ENCODE data around the gene SPAG5. TPM values are rescaled to one million over a fixed set of nuclear protein-coding genes. Genes with fewer than 3 reads are reported as not detected.
"Not testable (repeated sequence)": the region's sequence is repeated elsewhere in the genome, so short reads cannot be mapped to it uniquely, and the experiment has no call there.

The SPAG5 gene
- total RNA-seq, 3 donors from 2014 or later, result 7.2 to 30.3 (median 15.1) TPM

DNA sequence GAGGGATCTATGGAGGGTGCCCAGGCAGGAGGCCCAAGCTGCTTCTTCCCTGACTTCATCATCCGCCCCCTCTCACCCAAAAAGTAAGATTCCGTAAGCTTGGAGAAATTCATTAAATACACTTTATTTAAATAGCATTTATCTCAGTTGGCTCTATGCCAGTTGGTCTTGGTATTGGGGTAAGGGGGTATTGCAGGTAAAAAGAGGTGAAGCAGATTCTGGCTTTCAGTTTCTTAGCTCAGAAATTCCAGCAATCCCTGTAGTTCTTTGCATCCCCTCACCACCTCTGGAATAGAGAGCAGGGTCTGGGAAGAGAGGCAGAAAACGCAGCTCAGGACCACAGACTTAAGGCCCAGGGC, 21.4 kb downstream of the SPAG5 start:
- intact Hi-C loops (cut with DNase I, micrococcal nuclease), result no loop called here
- H3K36me3 ChIP-seq (ENCODE audit: low read depth), result no peaks in the 10 kb centered on the region
- no peak for DNase-seq
- TF ChIP-seq, protein P1, sequence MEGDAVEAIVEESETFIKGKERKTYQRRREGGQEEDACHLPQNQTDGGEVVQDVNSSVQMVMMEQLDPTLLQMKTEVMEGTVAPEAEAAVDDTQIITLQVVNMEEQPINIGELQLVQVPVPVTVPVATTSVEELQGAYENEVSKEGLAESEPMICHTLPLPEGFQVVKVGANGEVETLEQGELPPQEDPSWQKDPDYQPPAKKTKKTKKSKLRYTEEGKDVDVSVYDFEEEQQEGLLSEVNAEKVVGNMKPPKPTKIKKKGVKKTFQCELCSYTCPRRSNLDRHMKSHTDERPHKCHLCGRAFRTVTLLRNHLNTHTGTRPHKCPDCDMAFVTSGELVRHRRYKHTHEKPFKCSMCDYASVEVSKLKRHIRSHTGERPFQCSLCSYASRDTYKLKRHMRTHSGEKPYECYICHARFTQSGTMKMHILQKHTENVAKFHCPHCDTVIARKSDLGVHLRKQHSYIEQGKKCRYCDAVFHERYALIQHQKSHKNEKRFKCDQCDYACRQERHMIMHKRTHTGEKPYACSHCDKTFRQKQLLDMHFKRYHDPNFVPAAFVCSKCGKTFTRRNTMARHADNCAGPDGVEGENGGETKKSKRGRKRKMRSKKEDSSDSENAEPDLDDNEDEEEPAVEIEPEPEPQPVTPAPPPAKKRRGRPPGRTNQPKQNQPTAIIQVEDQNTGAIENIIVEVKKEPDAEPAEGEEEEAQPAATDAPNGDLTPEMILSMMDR (IDR thresholded peaks at IDR 0.05), result no peak
- H3K4me1 ChIP-seq (ENCODE audit: low read depth), result peaks cover 7% of the 10 kb centered on the region
- no peak for ATAC-seq
- no peaks in the 10 kb centered on the region for H3K9me3 ChIP-seq
- H3K4me3 ChIP-seq, result no peak overlapping the region

DNA sequence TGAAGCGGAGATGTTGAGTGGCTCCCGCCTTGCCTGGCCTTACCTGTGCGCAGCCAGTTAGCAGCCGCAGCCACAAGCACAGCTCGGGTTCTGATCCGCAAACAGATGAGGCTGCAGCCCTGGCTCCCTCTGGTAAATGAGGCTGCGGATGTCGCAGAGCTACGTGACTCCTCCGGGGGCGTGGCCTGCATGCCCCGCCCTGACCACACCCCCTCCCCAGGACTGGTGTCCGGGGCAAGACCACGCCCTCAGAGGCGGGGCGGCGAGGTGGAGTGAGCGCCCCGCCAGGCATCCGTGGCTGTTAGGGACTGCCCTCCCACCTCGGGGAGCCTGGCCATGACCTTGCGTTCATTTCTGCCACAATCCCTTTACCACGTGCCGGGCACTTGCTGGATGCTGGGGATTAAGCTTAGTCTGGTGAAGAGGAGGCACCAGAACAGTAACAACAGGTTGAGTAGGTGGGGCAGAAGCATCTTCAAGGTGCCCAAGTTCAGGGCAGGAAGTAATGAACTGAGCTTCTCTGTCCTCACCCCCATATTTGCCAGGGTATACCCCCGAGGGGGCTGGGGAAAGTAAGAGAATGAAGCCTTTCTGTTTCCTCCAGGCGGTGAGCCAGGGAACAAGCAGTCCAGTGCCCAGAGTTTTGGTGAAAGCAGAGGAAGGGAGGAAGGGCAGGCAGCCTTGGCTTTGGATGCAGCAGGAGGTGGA, 21.9 kb downstream of the SPAG5 start, which contains the start of gene ALDOC:
TSS of gene ALDOC (minus strand) at position 138 of the 708 bp plus-strand sequence. CDS start 1,363 bp downstream, outside the sequence.
- TF ChIP-seq, protein P1 (IDR thresholded peaks at IDR 0.05), result no peak
- Histone ChIP-seq H3K4me1 (ENCODE audit: low read depth) (peaks cover 12% of the 10 kb centered on the region), H3K4me3 (no peak within 1 kb of the TSS), H3K9me3 (no peaks in the 10 kb centered on the region), H3K36me3 (ENCODE audit: low read depth) (no peaks in the 10 kb centered on the region)
- DNase-seq, result peak; percentile 99 to 100 (median 99)
- intact Hi-C loops (cut with DNase I, micrococcal nuclease), result no loop called here
- ATAC-seq, result peak; percentile 97

DNA sequence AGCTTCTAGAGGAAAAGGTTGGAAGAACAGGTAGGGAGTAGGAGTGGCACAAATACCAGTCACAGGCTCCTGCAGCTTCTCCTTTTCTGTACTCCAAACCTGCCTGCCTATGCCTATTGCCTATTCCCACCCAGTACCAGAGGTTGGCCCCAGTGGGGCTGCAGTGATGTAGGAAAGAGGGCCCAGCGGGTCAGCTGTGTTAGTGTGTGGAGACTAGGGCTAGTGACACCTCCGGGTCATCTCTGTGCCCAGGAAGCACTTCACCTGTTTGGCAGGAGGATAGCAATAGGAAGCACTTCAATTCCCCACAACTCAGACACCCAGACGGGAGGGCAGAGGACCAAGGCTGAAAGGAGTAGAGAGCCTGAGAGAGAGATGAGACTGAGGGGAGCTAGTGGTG, 22.8 kb downstream of the SPAG5 start:
- H3K4me3 ChIP-seq, result not testable (repeated sequence)

DNA sequence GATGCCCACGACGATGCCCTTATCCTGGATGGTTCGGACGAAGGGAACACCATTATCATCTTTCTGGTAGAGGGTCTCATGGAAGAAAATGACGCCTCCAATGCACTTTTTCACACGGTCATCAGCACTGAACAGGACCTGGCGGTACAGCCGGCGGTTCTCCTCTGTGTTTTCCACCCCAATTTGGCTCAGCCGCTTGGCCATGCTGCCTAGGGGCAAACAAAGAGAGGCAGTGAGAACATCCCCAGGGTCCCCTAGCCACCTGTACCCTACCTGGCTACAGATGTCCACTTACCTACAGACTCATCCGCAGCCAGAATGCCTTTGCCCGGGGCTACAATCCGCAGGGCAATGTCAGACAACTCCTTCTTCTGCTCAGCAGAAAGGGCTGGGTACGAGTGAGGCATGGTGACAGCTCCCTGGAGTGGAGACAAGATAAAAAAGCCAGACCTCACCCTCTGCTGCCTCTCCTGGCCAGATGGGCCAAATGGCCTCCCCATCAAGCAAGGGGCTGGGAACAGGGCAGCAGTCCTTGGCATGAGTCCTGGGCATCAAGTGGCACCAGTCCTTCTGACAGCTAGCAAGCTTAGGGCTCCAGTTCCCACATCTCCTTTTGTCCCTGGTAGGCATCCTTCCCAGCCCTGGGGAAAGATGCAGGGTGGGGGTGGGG, 23.6 kb downstream of the SPAG5 start:
- no peak for ATAC-seq
- TF ChIP-seq, protein P1 (IDR thresholded peaks at IDR 0.05), result no peak
- no peak overlapping the region for H3K4me3 ChIP-seq
- H3K4me1 ChIP-seq (ENCODE audit: low read depth), result peaks cover 16% of the 10 kb centered on the region
- no peaks in the 10 kb centered on the region for H3K36me3 ChIP-seq (ENCODE audit: low read depth)
- H3K9me3 ChIP-seq, result no peaks in the 10 kb centered on the region
- DNase-seq, result no peak
- intact Hi-C loops (cut with DNase I, micrococcal nuclease), result no loop called here

More for the DNA sequence above, 22.8 kb downstream of the SPAG5 start:
- ATAC-seq; H3K9me3 ChIP-seq; DNase-seq; H3K36me3 ChIP-seq (ENCODE audit: low read depth); intact Hi-C loops (cut with DNase I, micrococcal nuclease): not testable (repeated sequence)
- peaks cover 14% of the 10 kb centered on the region for H3K4me1 ChIP-seq (ENCODE audit: low read depth)

DNA sequence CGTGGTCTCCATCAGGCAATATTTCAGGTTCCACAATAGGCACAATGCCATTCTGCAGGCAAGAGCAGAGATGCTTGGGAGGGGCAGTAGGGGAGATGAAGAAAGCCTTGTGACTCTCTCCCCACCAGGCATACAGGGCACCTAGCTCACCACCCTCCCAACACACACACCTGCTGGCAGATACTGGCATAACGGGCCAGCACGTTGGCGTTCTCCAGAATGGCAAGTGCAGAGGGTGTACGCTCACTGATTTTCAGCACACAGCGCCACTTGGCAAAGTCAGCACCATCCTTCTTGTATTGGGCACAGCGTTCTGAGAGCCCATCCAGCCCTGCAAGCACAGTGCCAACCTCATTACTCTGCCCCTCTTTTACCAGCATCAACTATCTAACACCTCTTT, 24.3 kb downstream of the SPAG5 start:
- Histone ChIP-seq H3K4me3 (no peak overlapping the region), H3K36me3 (ENCODE audit: low read depth) (no peaks in the 10 kb centered on the region), H3K9me3 (no peaks in the 10 kb centered on the region), H3K4me1 (ENCODE audit: low read depth) (peaks cover 23% of the 10 kb centered on the region)
- intact Hi-C loops (cut with DNase I, micrococcal nuclease), result no loop called here
- no peak for DNase-seq
- no peak for ATAC-seq
- TF ChIP-seq, protein P1 (IDR thresholded peaks at IDR 0.05), result no peak

DNA sequence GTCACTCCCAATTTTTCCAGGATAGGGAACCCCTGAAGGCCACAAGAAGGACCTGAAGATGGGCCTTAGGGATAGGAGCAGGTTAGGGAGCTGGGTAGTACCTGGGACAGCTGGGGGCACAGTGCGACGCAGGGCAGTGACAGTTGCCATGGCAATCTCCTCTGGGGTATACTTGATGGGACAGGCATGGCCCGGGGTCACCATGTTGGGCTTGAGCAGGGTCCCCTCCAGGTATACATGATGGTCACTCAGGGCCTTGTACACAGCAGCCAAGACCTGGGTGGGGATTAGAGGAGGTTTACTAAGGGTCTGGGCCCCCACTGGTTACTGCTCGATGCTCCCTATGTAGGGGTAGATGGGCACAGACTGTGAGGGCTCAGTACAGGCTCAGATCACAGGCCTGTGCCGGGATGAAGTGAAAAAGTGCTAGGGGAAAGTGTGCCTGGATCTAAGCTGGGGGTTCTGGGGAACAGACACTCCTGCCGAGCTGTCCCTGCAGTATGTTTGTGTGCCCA, 24.8 kb downstream of the SPAG5 start:
- H3K9me3 ChIP-seq, result no peaks in the 10 kb centered on the region
- intact Hi-C loops (cut with DNase I, micrococcal nuclease), result no loop called here
- TF ChIP-seq, protein P1 (IDR thresholded peaks at IDR 0.05), result no peak
- H3K36me3 ChIP-seq (ENCODE audit: low read depth), result no peaks in the 10 kb centered on the region
- H3K4me1 ChIP-seq (ENCODE audit: low read depth), result peaks cover 25% of the 10 kb centered on the region
- ATAC-seq (no peak), DNase-seq (no peak)
- no peak overlapping the region for H3K4me3 ChIP-seq

All from mucosa of descending colon (tissue), 3 donors.